Endothelial cell (in vitro differentiated cells): Measurements from ENCODE around the gene ITGA6. TPM values are rescaled to one million over a fixed set of nuclear protein-coding genes. Genes with fewer than 3 reads are reported as not detected.
A peak's percentile ranks its signal among the peaks of the same experiment; 100 is the strongest.

Experiments
- DNase-seq: peaks from one replicate; pipeline ENCODE4 v3.0.0; 2021; ENCODE audit warnings: low spot score
- H3K27ac Mint-ChIP-seq: one replicate; pipeline ENCODE4 v1.8.0; 2021; ENCODE audit warnings: mixed read lengths, inconsistent platforms; ENCODE audit not compliant: unreplicated experiment
- H3K27me3 Mint-ChIP-seq: one replicate; pipeline ENCODE4 v1.8.0; 2021; ENCODE audit warnings: mild to moderate bottlenecking, moderate library complexity, mixed read lengths, inconsistent platforms; ENCODE audit not compliant: unreplicated experiment
- H3K36me3 Mint-ChIP-seq: one replicate; pipeline ENCODE4 v1.8.0; 2021; ENCODE audit warnings: mild to moderate bottlenecking, low read depth, mixed read lengths, inconsistent platforms; ENCODE audit not compliant: unreplicated experiment
- H3K4me1 Mint-ChIP-seq: one replicate; pipeline ENCODE4 v1.8.0; 2021; ENCODE audit warnings: mild to moderate bottlenecking, mixed read lengths, inconsistent platforms; ENCODE audit not compliant: unreplicated experiment
- H3K4me3 Mint-ChIP-seq: one replicate; pipeline ENCODE4 v1.8.0; 2021; ENCODE audit warnings: mild to moderate bottlenecking, mixed read lengths, inconsistent platforms; ENCODE audit not compliant: unreplicated experiment
- H3K9me3 Mint-ChIP-seq: one replicate; pipeline ENCODE4 v1.8.0; 2021; ENCODE audit warnings: mixed read lengths, inconsistent platforms; ENCODE audit not compliant: unreplicated experiment
- CTCF ChIP-seq: fragments of 200-600 bp; sonication (generic); IDR thresholded peaks from one replicate; pipeline ENCODE4 v1.5.0; 2021; ENCODE audit warnings: antibody characterized with exemption; ENCODE audit not compliant: unreplicated experiment
- total RNA-seq: library from RNA; stranded (reverse); fragmentation: NEBNext Ultra II Directional; extraction: Animal tissue kit (Norgen Biotek cat#: 25700); gene quantifications from one replicate; pipeline ENCODE4 v1.2.1, GENCODE V29; 2021; ENCODE audit not compliant: unreplicated experiment

The ITGA6 gene
- total RNA-seq, 1 donor from 2014 or later: 34.0 TPM

GRCh38 chr2:172439911-172440310, 12.5 kb downstream of the ITGA6 start:
- no peak overlapping the region for H3K27ac Mint-ChIP-seq
- peaks cover 3% of the 10 kb centered on the region for H3K27me3 Mint-ChIP-seq
- H3K36me3 Mint-ChIP-seq: no peaks in the 10 kb centered on the region
- no peak for DNase-seq
- H3K9me3 Mint-ChIP-seq: no peaks in the 10 kb centered on the region
- no peak for TF ChIP-seq CTCF
- no peak overlapping the region for H3K4me3 Mint-ChIP-seq
- H3K4me1 Mint-ChIP-seq: peaks cover 34% of the 10 kb centered on the region

- no peak for DNase-seq
- Mint-ChIP-seq H3K27ac (no peak overlapping the region), H3K9me3 (no peaks in the 10 kb centered on the region), H3K4me3 (no peak overlapping the region), H3K4me1 (peaks cover 32% of the 10 kb centered on the region), H3K36me3 (no peaks in the 10 kb centered on the region), H3K27me3 (peaks cover 3% of the 10 kb centered on the region)
- no peak for TF ChIP-seq CTCF
Observed at GRCh38 chr2:172440795-172441194, 13.4 kb downstream of the ITGA6 start.

- TF ChIP-seq CTCF: no peak
- Mint-ChIP-seq H3K27ac (peak overlapping the region; percentile 42), H3K27me3 (peaks cover 3% of the 10 kb centered on the region), H3K9me3 (no peaks in the 10 kb centered on the region), H3K36me3 (no peaks in the 10 kb centered on the region), H3K4me1 (peaks cover 32% of the 10 kb centered on the region), H3K4me3 (no peak overlapping the region)
- DNase-seq: no peak
Observed at GRCh38 chr2:172442072-172442895, 14.9 kb downstream of the ITGA6 start.

GRCh38 chr2:172445851-172446250, 18.5 kb downstream of the ITGA6 start:
- Mint-ChIP-seq H3K36me3 (no peaks in the 10 kb centered on the region), H3K4me3 (no peak overlapping the region), H3K4me1 (peaks cover 14% of the 10 kb centered on the region), H3K27ac (no peak overlapping the region), H3K9me3 (no peaks in the 10 kb centered on the region), H3K27me3 (peaks cover 2% of the 10 kb centered on the region)
- no peak for TF ChIP-seq CTCF
- DNase-seq: no peak

- Mint-ChIP-seq H3K4me1 (peaks cover 11% of the 10 kb centered on the region), H3K27me3 (peaks cover 2% of the 10 kb centered on the region), H3K36me3 (no peaks in the 10 kb centered on the region), H3K9me3 (no peaks in the 10 kb centered on the region), H3K27ac (no peak overlapping the region), H3K4me3 (no peak overlapping the region)
- TF ChIP-seq CTCF: no peak
- DNase-seq: no peak
Observed at GRCh38 chr2:172446474-172447063, 19.2 kb downstream of the ITGA6 start.
